Measurements from ENCODE around the gene DMXL1. TPM values are rescaled to one million over a fixed set of nuclear protein-coding genes. Genes with fewer than 3 reads are reported as not detected.

Gene DMXL1
- polyA plus RNA-seq, 2 of the 4 experiments (the other 2 are of a cell fraction), result 8.4 to 28.8 TPM

DNA sequence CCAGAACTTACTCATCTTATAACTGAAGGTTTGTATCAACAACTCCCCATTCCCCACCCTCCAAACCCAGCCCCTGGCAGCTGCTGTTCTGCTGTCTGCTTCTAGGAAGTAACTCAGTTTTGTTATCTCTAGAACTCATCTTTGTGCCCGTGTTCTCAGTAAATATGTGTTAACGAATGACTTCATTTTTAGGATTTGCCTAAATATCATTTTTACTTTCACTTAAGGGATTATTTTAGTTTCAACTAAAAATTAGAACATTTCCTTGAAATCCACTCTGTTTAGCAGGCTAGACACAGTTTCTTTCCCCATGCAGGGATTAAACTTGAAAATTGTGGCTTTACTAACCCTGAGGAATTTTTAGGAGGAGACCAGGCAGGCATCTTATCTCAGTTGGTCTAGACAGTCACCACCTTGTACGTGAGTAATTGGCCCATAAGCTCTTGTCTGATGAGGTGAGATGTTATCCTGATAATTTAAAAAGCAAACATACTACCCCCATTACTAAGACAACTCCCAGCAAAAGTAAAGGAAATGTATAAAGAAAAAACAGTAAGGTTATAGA, 216.7 kb downstream of the DMXL1 start:
- Histone ChIP-seq H3K9me3 (no peaks in the 10 kb centered on the region), H3K4me1 (peaks cover 78% of the 10 kb centered on the region), H3K4me2 (peak overlapping the region; percentile 86), H3K4me3 (peak overlapping the region; percentile 23), H3K27ac (peak overlapping the region; percentile 73 to 83)
- ATAC-seq (peak; percentile 44 to 82; a peak in 3 of 6 replicates), FAIRE-seq (peak; percentile 13), DNase-seq (ENCODE audit: low read depth in 1 of 2, low spot score in 1 of 2) (peak in 1 of 2 experiments; percentile 73)
- ChIA-PET CTCF (interaction anchor here (0.6 to 2.5 kb wide), 4 partner anchors 14 to 124 kb away, joined by 3 to 8 read pairs (median 5); no protein-coding TSS in a partner anchor), POLR2A (interaction anchor here (1.0 to 2.4 kb wide), 3 partner anchors 15 to 217 kb away, joined by 5 to 12 read pairs (median 9); partner anchors contain the start of gene DMXL1)
- TF ChIP-seq, protein P1, sequence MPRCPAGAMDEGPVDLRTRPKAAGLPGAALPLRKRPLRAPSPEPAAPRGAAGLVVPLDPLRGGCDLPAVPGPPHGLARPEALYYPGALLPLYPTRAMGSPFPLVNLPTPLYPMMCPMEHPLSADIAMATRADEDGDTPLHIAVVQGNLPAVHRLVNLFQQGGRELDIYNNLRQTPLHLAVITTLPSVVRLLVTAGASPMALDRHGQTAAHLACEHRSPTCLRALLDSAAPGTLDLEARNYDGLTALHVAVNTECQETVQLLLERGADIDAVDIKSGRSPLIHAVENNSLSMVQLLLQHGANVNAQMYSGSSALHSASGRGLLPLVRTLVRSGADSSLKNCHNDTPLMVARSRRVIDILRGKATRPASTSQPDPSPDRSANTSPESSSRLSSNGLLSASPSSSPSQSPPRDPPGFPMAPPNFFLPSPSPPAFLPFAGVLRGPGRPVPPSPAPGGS (IDR thresholded peaks at IDR 0.05), result 0 out of 3 replicates have a peak, but pooled peaks have one; percentile 35
- TF ChIP-seq EP300 (IDR thresholded peaks at IDR 0.05), result peak; percentile 31 to 69; a peak in 2 of 5 replicates
- TF ChIP-seq, protein P2, sequence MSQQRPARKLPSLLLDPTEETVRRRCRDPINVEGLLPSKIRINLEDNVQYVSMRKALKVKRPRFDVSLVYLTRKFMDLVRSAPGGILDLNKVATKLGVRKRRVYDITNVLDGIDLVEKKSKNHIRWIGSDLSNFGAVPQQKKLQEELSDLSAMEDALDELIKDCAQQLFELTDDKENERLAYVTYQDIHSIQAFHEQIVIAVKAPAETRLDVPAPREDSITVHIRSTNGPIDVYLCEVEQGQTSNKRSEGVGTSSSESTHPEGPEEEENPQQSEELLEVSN (IDR thresholded peaks at IDR 0.05; ENCODE audit: borderline replicate concordance, low read depth), result no peak
- peak; percentile 57 for TF ChIP-seq JUNB (IDR thresholded peaks at IDR 0.05)
- TF ChIP-seq TFCP2L1 (CRISPR knock-in tag; IDR thresholded peaks at IDR 0.05), result no peak
- TF ChIP-seq, protein P3, sequence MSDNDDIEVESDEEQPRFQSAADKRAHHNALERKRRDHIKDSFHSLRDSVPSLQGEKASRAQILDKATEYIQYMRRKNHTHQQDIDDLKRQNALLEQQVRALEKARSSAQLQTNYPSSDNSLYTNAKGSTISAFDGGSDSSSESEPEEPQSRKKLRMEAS (IDR thresholded peaks at IDR 0.05), result 0 out of 2 replicates have a peak, but pooled peaks have one; percentile 14
- peak; percentile 97 for TF ChIP-seq GATA3 (IDR thresholded peaks at IDR 0.05; ENCODE audit: borderline replicate concordance)
- 0 out of 2 replicates have a peak, but pooled peaks have one; percentile 6 for TF ChIP-seq FOSL2 (IDR thresholded peaks at IDR 0.05)
- TF ChIP-seq FOSL2 (CRISPR knock-in tag; IDR thresholded peaks at IDR 0.05), result peak; percentile 76
- WGBS (ENCODE audit: missing lambda C conversion rate), result 0% methylated on average over 3 of the region's 3 CpGs

DNA sequence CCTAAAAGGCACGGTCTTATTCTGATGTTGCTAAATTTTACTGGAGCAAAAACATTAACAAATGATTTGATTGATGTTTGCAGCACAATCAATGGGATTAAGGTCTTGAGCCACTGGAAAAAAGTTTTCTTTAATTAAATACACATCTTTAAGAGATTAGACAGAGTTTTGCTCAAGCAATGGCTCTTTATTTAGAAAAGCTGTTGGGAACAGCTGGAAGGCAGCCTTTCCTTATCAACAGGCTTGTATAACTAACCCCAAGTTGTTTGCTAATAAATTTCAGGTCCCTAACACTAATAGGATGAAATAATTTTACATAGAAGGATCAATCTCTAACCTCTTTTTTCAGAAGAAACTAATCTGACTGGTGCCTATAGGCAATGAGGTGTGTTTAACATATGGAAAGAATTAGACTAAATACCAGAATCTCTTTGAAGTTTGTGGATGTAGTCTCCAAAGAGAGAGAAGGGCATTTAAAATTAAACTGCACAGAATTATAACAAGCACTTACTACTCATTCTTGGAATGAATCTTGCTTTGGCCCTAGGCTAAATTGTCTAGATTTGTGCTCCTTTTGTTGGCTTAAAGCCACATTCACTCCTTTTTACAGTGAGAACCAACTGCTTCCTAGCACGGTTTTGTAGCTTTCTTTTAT, 217.6 kb downstream of the DMXL1 start:
- ChIA-PET CTCF (interaction anchor here (0.6 to 1.2 kb wide), 3 partner anchors 14 to 47 kb away, joined by 3 to 7 read pairs (median 3); no protein-coding TSS in a partner anchor), POLR2A (interaction anchor here (1.0 to 2.4 kb wide), 3 partner anchors 14 to 218 kb away, joined by 5 to 12 read pairs (median 9); partner anchors contain the start of gene DMXL1)
- peaks cover 83% of the 10 kb centered on the region for H3K4me1 ChIP-seq
- no peak for FAIRE-seq
- 25% methylated on average over 2 of the region's 2 CpGs for WGBS (ENCODE audit: missing lambda C conversion rate)
- DNase-seq (ENCODE audit: low read depth in 1 of 2, low spot score in 1 of 2), result no peak
- no peak for ATAC-seq
- H3K9me3 ChIP-seq, result no peaks in the 10 kb centered on the region
- H3K4me2 ChIP-seq, result peak overlapping the region; percentile 86
- peak overlapping the region; percentile 73 to 83 for H3K27ac ChIP-seq
- 0 out of 3 replicates have a peak overlapping the region, but pooled peaks have one; percentile 23 for H3K4me3 ChIP-seq
- no peak for TF ChIP-seq POLR2AphosphoS2 (conservative IDR thresholded peaks at IDR 0.05; ENCODE audit: low read length)
- TF ChIP-seq RCOR1 (IDR thresholded peaks at IDR 0.05; ENCODE audit: low read depth, low read length), result no peak
- TF ChIP-seq EHMT2 (IDR thresholded peaks at IDR 0.05; ENCODE audit: low read depth), result no peak
- no peak for TF ChIP-seq POLR2A (IDR thresholded peaks at IDR 0.05; ENCODE audit: low read length)
- TF ChIP-seq RNF2 (IDR thresholded peaks at IDR 0.05; ENCODE audit: borderline replicate concordance, low read depth), result no peak
- no peak for TF ChIP-seq CBX8 (IDR thresholded peaks at IDR 0.05)

DNA sequence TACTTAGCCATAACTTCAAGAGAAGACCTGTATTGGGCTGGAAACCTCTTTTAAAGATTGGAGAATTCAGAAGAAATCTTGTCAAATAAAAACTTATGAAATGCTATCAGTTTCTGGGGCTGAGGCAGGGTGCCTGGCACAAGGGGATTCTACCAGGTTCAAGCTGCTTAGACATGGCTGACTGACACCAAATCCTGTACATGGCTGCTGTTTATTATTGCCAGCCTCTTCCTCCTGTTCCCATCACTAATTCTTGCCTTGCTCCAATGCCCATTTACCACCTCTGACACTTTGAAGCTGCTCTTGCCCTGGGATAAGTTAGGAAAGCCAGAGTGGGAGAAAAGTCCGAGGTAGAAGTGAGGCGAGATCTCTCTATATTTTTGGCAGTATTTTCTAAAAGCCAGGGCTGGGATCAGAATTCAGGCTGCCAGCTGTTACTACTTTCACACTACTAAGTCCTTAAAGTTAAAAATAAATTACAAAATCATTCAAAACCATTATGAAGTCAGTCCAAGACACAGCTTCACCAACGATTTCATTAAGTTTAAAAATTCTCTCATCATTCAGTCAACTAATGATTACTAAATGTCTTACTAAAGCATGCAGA, 218.7 kb downstream of the DMXL1 start:
- Histone ChIP-seq H3K27ac (peak overlapping the region; percentile 73 to 83), H3K9me3 (no peaks in the 10 kb centered on the region), H3K4me2 (peak overlapping the region; percentile 86), H3K4me1 (peaks cover 80% of the 10 kb centered on the region), H3K4me3 (no peak overlapping the region)
- no peak for TF ChIP-seq POLR2A (IDR thresholded peaks at IDR 0.05; ENCODE audit: low read length)
- FAIRE-seq (no peak), DNase-seq (ENCODE audit: low read depth in 1 of 2, low spot score in 1 of 2) (no peak), ATAC-seq (no peak)
- ChIA-PET POLR2A (interaction anchor here (2.4 kb wide), 1 partner anchor 21 kb away, joined by 12 read pairs; no protein-coding TSS in a partner anchor), CTCF (interaction anchor here (1.1 to 2.5 kb wide), 3 partner anchors 12 to 46 kb away, joined by 3 to 8 read pairs (median 7); no protein-coding TSS in a partner anchor)
- 87% methylated on average over 3 of the region's 3 CpGs for WGBS (ENCODE audit: missing lambda C conversion rate)

All from A549 (cell line).